ENCODE results near the gene CTSW. TPM values are rescaled to one million over a fixed set of nuclear protein-coding genes. Genes with fewer than 3 reads are reported as not detected.

The CTSW gene
- total RNA-seq, 4 donors from 2014 or later, result 0.20 to 0.49 (median 0.32) TPM; not detected in 1

GRCh38 chr11:65911682-65912568 is 32.3 kb downstream of the CTSW start:
- H3K36me3 ChIP-seq, result no peaks in the 10 kb centered on the region
- H3K9me3 ChIP-seq, result no peaks in the 10 kb centered on the region
- H3K4me3 ChIP-seq, result no peak overlapping the region
- ATAC-seq, result no peak
- TF ChIP-seq, protein P1, sequence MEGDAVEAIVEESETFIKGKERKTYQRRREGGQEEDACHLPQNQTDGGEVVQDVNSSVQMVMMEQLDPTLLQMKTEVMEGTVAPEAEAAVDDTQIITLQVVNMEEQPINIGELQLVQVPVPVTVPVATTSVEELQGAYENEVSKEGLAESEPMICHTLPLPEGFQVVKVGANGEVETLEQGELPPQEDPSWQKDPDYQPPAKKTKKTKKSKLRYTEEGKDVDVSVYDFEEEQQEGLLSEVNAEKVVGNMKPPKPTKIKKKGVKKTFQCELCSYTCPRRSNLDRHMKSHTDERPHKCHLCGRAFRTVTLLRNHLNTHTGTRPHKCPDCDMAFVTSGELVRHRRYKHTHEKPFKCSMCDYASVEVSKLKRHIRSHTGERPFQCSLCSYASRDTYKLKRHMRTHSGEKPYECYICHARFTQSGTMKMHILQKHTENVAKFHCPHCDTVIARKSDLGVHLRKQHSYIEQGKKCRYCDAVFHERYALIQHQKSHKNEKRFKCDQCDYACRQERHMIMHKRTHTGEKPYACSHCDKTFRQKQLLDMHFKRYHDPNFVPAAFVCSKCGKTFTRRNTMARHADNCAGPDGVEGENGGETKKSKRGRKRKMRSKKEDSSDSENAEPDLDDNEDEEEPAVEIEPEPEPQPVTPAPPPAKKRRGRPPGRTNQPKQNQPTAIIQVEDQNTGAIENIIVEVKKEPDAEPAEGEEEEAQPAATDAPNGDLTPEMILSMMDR (IDR thresholded peaks at IDR 0.05 in 4 of 5, conservative IDR thresholded peaks at IDR 0.05 in 1 of 5), result peak in 4 of 5 experiments; percentile 17 to 40 (median 27)
- peak in 1 of 2 donors; percentile 11 for TF ChIP-seq POLR2A (IDR thresholded peaks at IDR 0.05)
- in situ Hi-C loops (cut with MboI; ENCODE audit: low sequenced_read_pairs in 4 of 4) (no loop called here), intact Hi-C loops (cut with DNase I; ENCODE audit: low total_unique reads) (loop anchor here (10.0 kb wide), 1 partner anchor 463 kb away; the partner anchor contains the start of gene SLC29A2)
- H3K27me3 ChIP-seq, result peaks cover 0 to 6% (median 3%) of the 10 kb centered on the region in 3 donors
- peaks cover 26 to 32% of the 10 kb centered on the region in 2 donors for H3K4me1 ChIP-seq
- peak overlapping the region in 2 of 4 donors; percentile 8 to 38 for H3K27ac ChIP-seq
- DNase-seq, result peak in 1 of 2 donors; percentile 46

- H3K4me3 ChIP-seq, result no peak overlapping the region
- in situ Hi-C loops (cut with MboI; ENCODE audit: low sequenced_read_pairs in 4 of 4) (no loop called here), intact Hi-C loops (cut with DNase I; ENCODE audit: low total_unique reads) (loop anchor here (10.0 kb wide), 1 partner anchor 462 kb away; the partner anchor contains the start of gene SLC29A2)
- no peak for TF ChIP-seq POLR2A (IDR thresholded peaks at IDR 0.05)
- TF ChIP-seq, protein P1 (IDR thresholded peaks at IDR 0.05 in 4 of 5, conservative IDR thresholded peaks at IDR 0.05 in 1 of 5), result no peak
- ATAC-seq (no peak), DNase-seq (no peak)
- H3K4me1 ChIP-seq, result peaks cover 36 to 41% of the 10 kb centered on the region in 2 donors
- H3K36me3 ChIP-seq, result no peaks in the 10 kb centered on the region
- H3K9me3 ChIP-seq, result no peaks in the 10 kb centered on the region
- no peak overlapping the region for H3K27ac ChIP-seq
- H3K27me3 ChIP-seq, result peaks cover 0 to 6% (median 3%) of the 10 kb centered on the region in 3 donors
Observed at GRCh38 chr11:65912845-65913244, 33.2 kb downstream of the CTSW start.

GRCh38 chr11:65915101-65915820 is 35.6 kb downstream of the CTSW start:
- intact Hi-C loops (cut with DNase I; ENCODE audit: low total_unique reads), result loop anchor here (1.0 to 10.0 kb wide), 6 partner anchors 14 to 903 kb away; partner anchors contain the start of genes ARL2, CCDC85B, FOSL1 and SLC29A2
- peak in 1 of 2 donors; percentile 2 for ATAC-seq
- Histone ChIP-seq H3K27me3 (peaks cover 0 to 4% (median 3%) of the 10 kb centered on the region in 3 donors), H3K27ac (peak overlapping the region; percentile 86 to 98 (median 93)), H3K9me3 (no peaks in the 10 kb centered on the region), H3K36me3 (no peaks in the 10 kb centered on the region), H3K4me1 (peaks cover 45 to 48% of the 10 kb centered on the region in 2 donors), H3K4me3 (peak overlapping the region in 1 of 4 donors; percentile 17)
- in situ Hi-C loops (cut with MboI; ENCODE audit: low sequenced_read_pairs in 4 of 4), result no loop called here
- TF ChIP-seq, protein P1 (IDR thresholded peaks at IDR 0.05 in 4 of 5, conservative IDR thresholded peaks at IDR 0.05 in 1 of 5), result no peak
- TF ChIP-seq POLR2A (IDR thresholded peaks at IDR 0.05), result no peak
- DNase-seq, result peak in 1 of 2 donors; percentile 25

DNA sequence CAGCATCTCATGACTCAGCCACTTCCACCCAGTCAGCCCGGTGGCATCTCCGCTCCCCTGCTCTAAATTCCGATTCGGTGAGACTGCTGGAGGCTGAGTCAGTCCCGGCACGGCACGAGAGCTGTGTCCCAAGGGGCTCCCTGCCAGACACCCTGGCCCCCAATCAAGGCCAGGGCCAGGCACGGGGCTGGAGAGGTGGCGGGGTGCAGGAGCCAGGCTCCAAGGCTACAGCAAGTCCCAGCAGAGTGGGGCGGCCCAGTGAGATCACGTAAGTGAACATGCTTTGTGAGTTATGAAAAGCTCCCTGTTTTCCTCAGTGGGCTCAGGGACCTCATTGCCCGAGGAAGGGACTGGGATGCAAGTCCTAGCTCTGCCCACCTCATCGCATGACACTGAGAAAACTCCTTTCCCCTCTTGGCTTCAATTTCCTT is 36.2 kb downstream of the CTSW start:
- Histone ChIP-seq H3K9me3 (no peaks in the 10 kb centered on the region), H3K36me3 (peaks cover 0 to under 1% of the 10 kb centered on the region in 2 donors), H3K27ac (peak overlapping the region; percentile 86 to 98 (median 93)), H3K4me1 (peaks cover 51 to 53% of the 10 kb centered on the region in 2 donors), H3K4me3 (peak overlapping the region in 3 of 4 donors; percentile 1 to 18 (median 17)), H3K27me3 (peaks cover 0 to 3% (median 0%) of the 10 kb centered on the region in 3 donors)
- intact Hi-C loops (cut with DNase I; ENCODE audit: low total_unique reads), result loop anchor here (1.0 to 10.0 kb wide), 6 partner anchors 15 to 904 kb away; partner anchors contain the start of genes ARL2, CCDC85B, FOSL1 and SLC29A2
- TF ChIP-seq, protein P1 (IDR thresholded peaks at IDR 0.05 in 4 of 5, conservative IDR thresholded peaks at IDR 0.05 in 1 of 5), result no peak
- TF ChIP-seq POLR2A (IDR thresholded peaks at IDR 0.05), result peak in 1 of 2 donors; percentile 34
- in situ Hi-C loops (cut with MboI; ENCODE audit: low sequenced_read_pairs in 4 of 4), result no loop called here
- ATAC-seq (peak; percentile 73 to 79), DNase-seq (peak; percentile 93 to 95)
